ENCODE measurements around the gene TMED6.
"Not testable (repeated sequence)": the region's sequence is repeated elsewhere in the genome, so short reads cannot be mapped to it uniquely, and the experiment has no call there.

Gene TMED6

GRCh38 chr16:69351309-69352027 is at the start of gene TMED6:
Gene TMED6, minus strand, starts transcription at chr16:69351786. Its CDS starts 33 bp downstream, at chr16:69351753.
- DNase-seq = no peak

DNA sequence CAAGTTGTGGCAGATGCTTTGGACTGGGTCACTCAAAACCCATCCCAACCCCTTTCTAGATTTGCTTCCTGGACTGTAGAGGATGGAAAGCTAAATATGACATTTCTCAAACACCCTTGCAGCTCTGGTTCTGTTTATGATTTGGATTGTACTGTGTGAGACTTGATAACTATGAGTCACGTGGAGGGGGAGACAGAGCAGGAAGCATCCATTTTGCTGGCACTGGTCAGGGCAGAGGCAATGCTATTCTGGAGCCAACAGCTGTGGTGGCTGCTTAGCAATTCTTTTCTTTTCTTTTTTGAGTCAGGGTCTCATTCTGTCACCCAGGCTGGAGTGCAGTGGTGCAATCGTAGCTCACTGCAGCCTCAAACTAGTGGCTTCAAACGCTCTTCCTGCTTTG is 47.8 kb upstream of the TMED6 start:
- no peak for DNase-seq

DNA sequence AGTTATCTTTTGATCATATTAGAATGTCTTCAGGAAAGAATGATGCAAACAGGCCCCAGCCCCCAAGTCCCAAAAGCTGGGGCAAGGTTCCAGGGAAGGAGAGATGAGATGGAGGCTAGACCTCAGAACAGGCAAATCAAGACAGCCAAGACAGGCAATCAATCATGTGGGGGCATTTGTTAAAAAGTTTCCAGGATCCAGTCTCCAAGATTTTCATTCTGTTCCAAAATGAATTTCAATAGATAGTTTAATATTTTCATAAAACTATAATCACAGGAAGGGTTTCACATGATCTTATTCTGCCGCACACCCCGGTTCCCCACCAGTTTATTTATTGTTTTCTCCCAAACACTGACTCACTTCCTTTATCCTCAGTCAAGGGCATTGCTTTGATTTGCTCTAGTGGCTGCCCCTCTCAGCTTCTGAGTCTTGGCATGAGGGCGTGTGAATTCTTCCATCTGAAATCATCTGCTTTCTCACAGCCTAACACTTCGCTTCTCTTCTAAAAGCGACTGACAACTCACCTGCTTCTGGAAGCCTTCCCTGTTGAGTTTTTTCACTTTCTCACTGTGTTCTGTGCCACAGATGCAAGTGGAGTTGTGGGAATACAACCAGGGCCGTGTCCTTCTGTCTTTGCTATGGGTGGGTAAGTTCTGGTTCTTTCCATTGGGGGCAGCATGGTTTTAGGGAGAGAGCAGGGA is 46.4 kb upstream of the TMED6 start:
- peak; percentile 53 for DNase-seq

- no peak for DNase-seq
Measured at GRCh38 chr16:69396187-69397061, 44.8 kb upstream of the TMED6 start.

DNA sequence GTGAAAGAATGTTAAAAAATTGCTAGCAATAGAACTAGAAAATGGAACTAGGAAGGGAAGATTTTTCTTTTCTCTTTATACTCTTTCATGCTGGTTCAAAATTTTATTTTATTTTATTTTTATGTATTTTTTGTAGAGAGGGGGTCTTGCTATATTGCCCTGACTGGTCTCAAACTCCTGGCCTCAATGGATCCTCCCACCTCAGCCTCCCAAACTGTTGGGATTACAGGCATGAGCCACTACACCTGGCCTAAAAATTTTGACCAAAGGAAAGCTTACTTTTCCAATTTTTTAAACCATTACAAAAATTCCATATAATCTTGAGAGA is 44.2 kb upstream of the TMED6 start:
- no peak for DNase-seq

DNA sequence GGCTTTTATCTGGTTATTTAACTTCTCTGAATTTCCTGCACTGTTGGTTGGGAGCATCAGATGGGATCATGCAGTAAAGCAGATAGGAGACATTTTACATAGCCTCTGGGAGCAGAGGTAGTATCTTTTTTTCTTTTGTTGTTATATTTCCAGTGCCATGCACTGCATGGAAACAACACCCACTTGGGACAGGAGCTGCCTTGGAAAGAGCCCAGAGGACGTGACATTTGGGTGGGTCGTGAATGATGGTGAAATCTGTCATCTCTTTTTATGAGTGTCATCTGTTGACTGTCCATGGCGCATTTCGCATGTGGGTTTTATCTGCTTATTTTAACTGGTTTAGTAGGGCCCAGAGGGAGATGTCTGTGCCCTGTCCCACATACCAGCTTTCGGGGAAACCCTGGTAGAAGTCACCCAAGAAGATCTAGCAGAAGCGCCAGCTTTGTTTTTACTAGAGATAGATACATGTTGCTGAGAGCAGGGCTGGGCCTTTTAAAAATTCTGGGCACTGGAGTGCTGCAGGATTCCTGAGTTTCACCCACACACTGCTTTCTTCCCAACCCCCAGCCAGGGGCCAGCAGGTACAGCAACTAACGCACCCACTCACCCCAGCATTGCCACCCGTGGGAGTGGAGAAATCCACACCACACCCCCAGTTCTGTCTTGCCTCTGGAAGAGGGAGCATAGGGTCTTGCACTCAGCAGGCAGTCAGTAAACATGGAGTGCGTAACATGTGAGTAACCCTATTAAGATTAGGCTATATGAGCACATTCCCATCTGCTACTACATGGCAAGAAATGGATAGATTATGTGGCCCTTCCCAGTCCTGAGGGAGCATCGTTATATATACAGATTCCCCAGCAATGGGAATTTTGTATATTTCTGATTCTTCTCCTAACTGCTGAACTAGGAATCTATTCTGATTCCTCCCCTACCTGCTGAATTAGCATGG is 42.6 kb upstream of the TMED6 start:
- DNase-seq = no peak

GRCh38 chr16:69386596-69386995 is 35.0 kb upstream of the TMED6 start:
- no peak for DNase-seq

DNA sequence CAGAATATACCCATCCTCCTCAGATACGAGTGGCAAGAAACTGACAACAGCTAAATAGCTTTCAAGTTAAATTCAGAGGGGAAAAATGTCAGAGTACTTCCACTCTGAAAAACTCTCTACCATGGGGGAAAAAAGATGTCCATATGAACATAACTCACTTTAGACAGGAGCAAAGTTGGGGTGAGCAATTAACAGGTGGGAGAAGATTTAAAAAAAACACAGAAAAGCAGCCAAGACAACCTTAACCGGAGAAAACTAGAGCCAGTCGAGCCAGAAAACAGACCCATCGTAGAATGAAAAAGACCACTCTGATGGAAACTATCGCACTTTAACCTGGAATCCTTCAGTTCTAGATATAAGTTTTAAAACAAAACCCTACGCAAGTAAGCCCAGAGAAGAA is 33.4 kb upstream of the TMED6 start:
- no peak for DNase-seq

DNA sequence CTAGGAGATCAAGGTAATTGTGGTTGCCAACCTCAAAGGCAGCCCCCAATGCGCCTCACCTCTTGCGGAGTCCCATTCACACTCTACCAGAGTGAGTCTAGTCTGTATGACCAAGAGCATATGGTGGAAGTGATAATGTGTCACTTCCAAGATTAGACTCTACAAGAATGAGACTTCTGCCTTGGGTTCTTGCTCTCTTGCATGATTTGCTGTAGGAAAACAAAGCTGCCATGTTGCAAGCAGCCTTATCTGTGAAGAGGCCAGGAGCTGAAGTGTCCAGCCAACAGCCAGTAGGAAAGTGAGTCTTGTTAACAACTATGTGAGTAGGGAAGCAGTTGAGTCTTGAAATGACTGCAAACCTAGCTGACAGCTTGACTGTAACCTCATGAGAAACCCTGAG is 30.8 kb upstream of the TMED6 start:
- DNase-seq = no peak

DNA sequence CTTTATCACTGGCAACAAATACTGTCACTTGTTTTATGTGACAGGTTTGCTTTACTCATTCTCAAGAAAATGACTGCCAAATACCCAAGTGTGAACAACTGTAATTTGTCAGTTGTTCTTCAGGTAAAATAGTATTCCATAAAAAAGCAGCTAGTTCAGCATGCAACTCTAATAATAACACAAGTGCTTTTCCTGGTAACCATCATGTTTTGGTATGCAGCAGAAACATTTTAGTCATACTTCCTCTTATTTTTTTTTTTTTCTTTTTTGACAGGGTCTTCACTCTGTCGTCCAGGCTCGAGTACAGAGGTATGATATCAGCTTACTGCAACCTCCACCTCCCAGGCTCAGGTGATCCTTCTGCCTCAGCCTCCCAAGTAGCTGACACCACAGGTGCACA is 29.6 kb upstream of the TMED6 start:
- DNase-seq = no peak

DNA sequence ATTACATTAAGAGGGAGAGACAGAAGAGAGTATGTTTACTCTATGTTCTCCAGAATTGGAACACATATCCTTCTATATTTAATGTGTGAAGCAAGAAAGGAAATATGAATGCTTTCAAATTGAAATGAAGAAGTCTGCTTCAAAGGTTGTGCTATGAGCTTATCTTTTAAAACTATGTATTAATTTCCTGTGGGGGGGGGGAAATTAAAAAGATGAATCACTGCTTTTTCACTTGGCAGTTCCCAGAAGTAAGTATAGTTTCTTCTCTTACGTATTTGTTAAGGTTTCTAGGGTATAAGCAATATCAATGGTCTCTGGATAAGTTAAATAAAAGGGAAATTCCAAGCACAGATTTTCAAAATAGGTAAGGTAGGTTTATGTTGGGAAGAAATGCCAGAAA is 27.2 kb upstream of the TMED6 start:
- no peak for DNase-seq

GRCh38 chr16:69378036-69378435 is 26.4 kb upstream of the TMED6 start:
- DNase-seq = no peak

DNA sequence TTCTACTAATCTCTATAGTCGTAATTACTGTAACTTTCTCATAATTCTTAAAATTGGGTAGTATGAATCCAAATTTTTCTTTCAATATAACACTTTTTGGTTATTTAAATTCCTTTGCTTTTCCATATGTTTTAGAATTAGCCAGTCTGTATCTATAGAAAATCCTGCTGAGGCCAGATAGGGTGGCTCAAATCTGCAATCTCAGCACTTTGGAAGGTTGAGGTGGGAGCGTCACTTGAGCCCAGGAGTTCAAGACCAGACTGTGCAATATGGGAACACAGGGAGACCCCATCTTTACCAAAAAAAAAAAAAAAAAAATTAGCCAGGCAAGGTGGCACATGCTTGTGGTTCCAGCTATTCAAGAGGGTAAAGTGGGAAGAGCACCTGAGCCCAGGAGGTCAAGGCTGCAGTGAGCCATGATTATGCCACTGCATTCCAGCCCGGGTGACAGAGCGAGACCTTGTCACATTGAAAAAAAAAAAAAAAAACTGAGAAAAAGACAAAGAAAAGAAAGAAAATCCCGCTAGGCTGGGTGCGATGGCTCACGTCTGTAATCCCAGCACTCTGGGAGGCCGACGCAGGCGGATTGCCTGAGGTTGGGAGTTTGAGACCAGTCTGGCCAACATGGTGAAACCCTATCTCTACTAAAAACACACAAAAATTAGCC is 24.9 kb upstream of the TMED6 start:
- DNase-seq = no peak

DNA sequence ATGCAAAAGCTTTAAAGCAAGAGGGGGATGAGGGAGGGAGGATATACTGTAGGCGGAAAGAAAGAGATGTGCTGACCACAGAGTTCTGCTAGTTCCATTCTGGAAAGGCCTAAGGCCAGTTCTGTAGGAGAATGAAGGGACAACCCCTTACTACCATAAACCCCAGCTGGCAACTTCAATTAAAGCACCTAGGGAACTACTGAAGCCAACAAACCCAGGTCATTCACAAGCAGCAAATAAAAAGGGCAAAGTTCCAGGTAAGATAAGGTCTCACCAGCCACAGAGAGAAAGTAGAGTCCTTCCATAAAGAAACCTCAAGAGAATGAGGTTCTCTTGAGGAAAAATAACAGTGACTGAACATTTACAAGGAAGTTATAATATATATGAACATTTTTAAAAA is 21.4 kb upstream of the TMED6 start:
- no peak for DNase-seq

DNA sequence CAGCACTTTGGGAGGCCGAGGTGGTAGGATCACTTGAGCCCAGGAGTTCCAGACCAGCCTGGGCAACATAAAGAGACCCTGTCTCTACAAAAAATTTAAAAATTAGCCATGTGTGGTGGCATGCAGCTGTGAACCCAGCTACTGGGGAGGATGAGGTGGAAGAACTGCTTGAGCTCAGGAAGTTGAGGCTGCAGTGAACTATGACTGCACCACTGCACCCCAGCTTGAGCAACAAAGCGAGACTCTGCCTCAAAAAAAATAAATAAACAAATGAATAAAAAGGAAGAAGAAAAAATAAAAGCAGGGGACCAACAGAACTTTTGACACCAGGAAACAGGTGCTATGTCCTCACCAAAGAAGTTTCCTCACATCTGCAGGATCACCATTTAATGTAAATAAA is 20.0 kb upstream of the TMED6 start:
- DNase-seq = no peak

DNA sequence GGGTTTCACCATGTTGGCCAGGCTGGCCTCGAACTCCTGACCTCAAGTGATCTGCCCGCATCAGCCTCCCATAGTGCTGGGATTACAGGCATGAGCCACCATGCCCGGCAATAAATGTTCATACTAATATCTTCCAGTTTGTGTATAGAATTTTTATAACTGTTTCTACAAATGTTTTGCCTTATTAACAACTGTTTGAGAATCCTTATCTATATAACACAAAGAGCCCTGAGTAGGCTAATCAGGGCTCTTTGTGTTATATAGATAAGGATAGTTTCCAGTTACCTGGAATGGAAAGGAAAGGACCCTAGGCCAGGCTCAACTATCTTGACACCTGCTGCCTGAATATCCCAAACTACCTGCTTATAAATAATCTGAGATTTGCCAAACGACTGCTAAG is 17.3 kb upstream of the TMED6 start:
- DNase-seq = no peak

- DNase-seq = no peak
Measured at GRCh38 chr16:69367980-69368379, 16.4 kb upstream of the TMED6 start.

DNA sequence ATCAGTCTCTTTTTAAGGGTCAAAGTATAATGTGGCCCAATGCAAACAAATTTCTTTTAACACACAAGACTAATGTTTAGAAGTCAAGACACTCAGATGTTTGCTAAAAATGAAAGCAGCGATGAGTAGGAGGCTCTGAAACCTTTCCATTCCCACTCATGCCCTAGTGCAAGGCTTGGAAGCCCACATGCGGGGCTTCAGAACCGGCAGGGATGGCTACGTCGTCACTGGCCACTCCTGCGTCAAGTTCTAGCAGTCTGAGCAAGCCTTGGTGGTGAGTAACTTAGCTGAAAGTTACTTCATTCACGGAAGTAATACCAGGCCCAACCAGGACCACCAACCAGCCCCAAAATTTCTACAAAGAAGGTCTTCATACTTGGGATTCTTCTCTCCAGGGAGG is 14.8 kb upstream of the TMED6 start:
- no peak for DNase-seq

GRCh38 chr16:69365901-69366300 is 14.3 kb upstream of the TMED6 start:
- DNase-seq = no peak

DNA sequence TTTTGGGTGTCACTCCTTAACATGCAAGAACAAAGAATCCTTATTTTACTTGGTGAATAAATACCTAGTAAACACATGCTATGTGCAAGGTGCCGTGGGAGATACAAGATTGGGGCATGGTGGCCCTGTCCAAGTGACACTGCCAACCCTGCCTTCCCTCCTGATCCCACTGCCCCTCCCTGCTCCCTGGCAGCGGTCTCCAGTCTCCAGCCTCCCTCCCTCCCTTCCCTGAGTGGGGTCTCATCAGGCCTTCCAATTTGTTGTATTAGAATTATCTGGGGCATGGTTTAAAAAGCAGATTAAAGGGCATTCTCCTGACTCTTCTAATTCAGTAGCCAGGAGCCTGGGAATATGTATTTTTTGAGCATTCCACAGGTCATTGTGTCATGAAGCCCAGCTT is 12.5 kb upstream of the TMED6 start:
- DNase-seq = no peak

GRCh38 chr16:69363281-69363717 is 11.7 kb upstream of the TMED6 start:
- DNase-seq = no peak

DNA sequence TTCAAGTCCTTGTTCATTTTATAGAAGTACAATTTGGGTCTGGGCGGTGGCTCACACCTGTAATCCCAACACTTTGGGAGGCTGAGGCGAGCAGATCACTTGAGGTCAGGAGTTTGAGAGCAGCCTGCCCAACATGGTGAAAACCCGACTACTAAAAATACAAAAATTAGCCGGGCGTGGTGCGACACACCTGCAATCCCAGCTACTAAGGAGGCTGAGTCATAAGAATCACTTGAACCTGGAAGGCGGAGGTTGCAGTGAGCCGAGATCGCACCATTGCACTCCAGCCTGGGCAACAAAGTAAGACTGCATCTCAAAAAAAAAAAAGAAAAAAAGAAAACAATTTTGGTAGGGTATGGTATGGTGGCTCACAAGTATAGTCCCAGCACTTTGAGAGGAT is 8.5 kb upstream of the TMED6 start:
- DNase-seq = not testable (repeated sequence)

Measured in 8988T (cell line).